Activated naive CD8-positive, alpha-beta T cell treated with anti-CD3 and anti-CD28 coated beads, Interleukin-2, amount 50 U/mL, for 24 hours (primary cell): Measurements from ENCODE around the gene GSG1.
"Not testable (repeated sequence)": the region's sequence is repeated elsewhere in the genome, so short reads cannot be mapped to it uniquely, and the experiment has no call there.

Source experiments
- ATAC-seq: fragments of 150-1000 bp; cut with Tn5 transposase; one replicate; pipeline ENCODE4 v1.10.0; 2021
- DNase-seq: peaks from one replicate; pipeline ENCODE4 v3.0.0; 2021
- H3K27ac Mint-ChIP-seq: one replicate; pipeline ENCODE4 v1.8.0; 2021; ENCODE audit warnings: mild to moderate bottlenecking, mixed read lengths
- H3K27me3 Mint-ChIP-seq: one replicate; pipeline ENCODE4 v1.8.0; 2021; ENCODE audit warnings: mixed read lengths
- H3K36me3 Mint-ChIP-seq: one replicate; pipeline ENCODE4 v1.8.0; 2021; ENCODE audit warnings: low read depth, mixed read lengths
- H3K4me1 Mint-ChIP-seq: one replicate; pipeline ENCODE4 v1.8.0; 2021; ENCODE audit warnings: mixed read lengths
- H3K4me3 Mint-ChIP-seq: one replicate; pipeline ENCODE4 v1.8.0; 2021; ENCODE audit warnings: mild to moderate bottlenecking, moderate library complexity, mixed read lengths
- H3K9me3 Mint-ChIP-seq: one replicate; pipeline ENCODE4 v1.8.0; 2021; ENCODE audit warnings: mixed read lengths

GSG1 gene

DNA sequence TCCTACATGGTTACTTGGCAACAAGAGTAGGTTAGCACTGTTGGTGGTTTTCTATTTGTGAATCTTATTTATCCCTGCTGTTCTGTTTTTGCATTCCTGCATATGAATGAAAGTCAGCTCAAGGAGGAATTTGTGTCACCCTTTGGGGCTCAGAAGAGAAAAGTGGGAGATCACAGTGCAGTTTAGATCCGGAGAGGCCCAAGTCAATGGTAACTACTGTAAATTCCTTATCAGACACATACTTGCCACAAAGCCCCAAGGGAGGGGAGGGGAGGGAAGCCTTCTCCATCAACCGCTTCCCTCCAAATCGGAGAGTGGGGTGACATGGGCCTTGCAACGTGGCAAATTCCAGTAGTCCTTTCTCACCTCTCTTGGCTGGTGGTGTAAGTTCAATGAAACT lies 15.0 kb downstream of the GSG1 start:
- Mint-ChIP-seq H3K36me3 (peaks cover 6% of the 10 kb centered on the region), H3K4me1 (peaks cover 10% of the 10 kb centered on the region), H3K27me3 (no peaks in the 10 kb centered on the region), H3K4me3 (no peak overlapping the region), H3K27ac (no peak overlapping the region), H3K9me3 (no peaks in the 10 kb centered on the region)
- no peak for DNase-seq
- ATAC-seq, result no peak

DNA sequence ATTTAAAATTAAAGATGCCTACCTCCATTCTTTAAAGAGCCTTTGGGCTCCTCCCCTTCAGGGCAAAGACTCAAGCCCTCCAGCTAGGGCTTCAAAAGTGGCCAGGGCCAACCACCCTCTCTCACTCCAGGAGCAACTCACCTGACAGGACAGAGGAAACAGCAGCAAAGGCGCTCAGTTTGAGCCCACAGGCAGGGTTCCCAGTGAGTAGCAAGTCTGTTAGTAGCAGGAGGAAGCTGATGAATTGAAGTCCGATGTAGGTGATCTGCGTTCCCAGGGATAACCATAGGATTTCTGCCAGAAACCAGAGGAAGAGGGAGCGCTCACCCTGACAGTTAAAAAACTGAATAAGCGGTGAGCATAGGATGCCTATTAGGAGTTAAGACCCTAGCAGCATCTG lies 15.7 kb downstream of the GSG1 start:
- Mint-ChIP-seq H3K27me3 (no peaks in the 10 kb centered on the region), H3K27ac (no peak overlapping the region), H3K4me3 (no peak overlapping the region), H3K4me1 (peaks cover 10% of the 10 kb centered on the region), H3K36me3 (peaks cover 6% of the 10 kb centered on the region), H3K9me3 (no peaks in the 10 kb centered on the region)
- ATAC-seq (no peak), DNase-seq (no peak)

DNA sequence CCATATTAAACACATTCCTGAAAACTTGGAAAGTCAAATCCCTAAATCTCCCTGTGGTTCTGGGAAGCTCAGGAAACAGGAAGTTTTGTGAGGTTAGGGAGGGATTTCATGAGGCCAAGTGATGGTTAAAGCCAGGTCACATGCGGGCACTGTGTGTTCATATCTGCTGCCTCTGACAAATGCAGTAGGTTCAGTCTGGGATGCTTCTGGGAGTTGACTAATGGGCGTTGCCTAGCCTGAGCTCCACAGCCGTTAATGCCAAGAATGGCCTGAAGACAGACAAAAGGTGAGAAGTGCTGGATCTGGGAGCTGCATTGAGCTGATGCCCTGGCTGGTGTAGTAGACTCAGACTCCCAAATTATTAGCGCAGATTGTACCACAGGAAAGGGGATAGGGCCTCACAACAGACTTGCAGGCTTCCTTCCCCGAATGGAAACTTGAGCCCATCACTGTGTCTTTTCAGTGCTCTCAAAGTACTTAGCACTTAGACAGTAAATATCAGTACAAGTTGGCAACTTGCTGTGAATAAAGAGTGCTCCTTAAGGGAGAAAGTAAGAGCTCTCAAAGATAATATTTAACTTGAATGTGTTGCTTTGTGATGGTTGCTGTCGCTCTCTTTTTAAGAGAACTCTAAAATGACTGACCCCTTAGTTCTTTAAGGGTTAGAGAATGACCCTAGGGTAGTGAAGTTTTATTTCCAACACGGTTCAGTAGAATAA lies 17.3 kb downstream of the GSG1 start:
- DNase-seq, result no peak
- Mint-ChIP-seq H3K36me3 (peaks cover 6% of the 10 kb centered on the region), H3K27me3 (no peaks in the 10 kb centered on the region), H3K4me3 (no peak overlapping the region), H3K27ac (no peak overlapping the region), H3K4me1 (peaks cover 10% of the 10 kb centered on the region), H3K9me3 (no peaks in the 10 kb centered on the region)
- ATAC-seq, result no peak

DNA sequence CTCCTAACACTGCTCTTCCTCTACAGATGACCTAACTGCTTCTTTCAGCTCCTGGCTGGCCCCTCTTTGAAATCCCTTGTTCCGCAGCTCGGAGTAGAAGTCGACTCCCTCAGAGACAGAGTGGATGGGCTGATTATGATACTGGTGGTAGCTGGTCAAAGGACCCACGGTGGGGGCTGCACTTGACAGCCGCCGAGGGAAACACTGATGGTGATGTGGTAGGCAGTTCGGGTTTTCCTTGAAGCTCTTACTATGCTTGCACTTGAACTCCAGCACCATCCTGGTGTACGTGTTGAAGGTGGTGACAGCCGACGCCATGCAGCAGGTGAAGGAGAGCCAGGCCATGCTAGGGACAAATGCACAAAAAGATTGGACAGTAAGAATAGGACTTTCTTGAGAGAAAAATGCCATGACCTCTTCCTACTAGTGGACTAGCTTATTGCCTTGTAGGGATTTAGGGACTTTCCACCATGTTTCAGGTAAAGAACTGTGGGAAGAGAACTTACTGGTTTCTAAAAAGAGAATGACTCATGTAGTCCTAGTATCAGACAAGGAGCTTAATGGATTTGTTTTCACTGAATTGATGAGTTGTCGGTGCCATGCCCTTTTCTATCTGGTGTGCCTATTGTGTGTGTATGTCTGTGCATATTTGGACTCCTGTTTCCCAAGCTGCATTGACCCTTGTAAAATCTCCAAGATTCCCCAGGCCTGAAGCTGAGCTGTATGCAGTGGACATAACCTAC lies 18.4 kb downstream of the GSG1 start:
- Mint-ChIP-seq H3K4me3 (no peak overlapping the region), H3K9me3 (no peaks in the 10 kb centered on the region), H3K4me1 (peaks cover 10% of the 10 kb centered on the region), H3K27me3 (no peaks in the 10 kb centered on the region), H3K27ac (no peak overlapping the region), H3K36me3 (peaks cover 15% of the 10 kb centered on the region)
- ATAC-seq (no peak), DNase-seq (no peak)

DNA sequence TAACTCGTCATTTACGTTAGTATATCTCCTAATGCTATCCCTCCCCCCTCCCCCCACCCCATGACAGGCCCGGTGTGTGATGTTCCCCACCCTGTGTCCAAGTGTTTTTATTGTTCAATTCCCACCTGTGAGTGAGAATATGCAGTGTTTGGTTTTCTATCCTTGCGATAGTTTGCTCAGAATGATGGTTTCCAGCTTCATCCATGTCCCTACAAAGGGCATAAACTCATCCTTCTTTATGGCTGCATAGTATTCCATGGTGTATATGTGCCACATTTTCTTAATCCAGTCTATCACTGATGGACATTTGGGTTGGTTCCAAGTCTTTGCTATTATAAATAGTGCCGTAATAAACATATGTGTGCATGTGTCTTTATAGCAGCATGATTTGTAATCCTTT lies 19.8 kb downstream of the GSG1 start:
- not testable (repeated sequence) for H3K4me1 Mint-ChIP-seq, H3K27ac Mint-ChIP-seq, H3K9me3 Mint-ChIP-seq, H3K27me3 Mint-ChIP-seq, ATAC-seq, H3K4me3 Mint-ChIP-seq, DNase-seq
- H3K36me3 Mint-ChIP-seq, result peaks cover 17% of the 10 kb centered on the region

DNA sequence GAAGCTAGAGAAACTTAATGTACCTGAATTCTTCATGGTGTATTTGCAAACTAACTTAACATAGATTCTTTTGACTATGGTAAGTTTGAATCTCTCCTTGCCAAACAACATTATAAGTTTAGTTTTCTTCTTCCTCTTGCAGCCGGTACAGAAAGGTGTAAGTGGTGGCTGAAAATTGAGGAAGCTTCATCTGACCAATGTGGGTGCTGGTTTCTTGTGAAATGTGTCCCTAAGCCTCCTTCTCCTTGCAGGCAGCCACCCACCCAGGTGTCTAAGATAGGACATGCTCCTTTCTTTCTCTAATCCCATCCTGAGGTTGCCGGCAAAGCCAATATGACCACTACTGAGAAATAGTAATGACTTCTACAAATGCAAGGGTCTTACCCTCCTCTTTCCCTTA lies 20.6 kb downstream of the GSG1 start:
- H3K27me3 Mint-ChIP-seq, result no peaks in the 10 kb centered on the region
- ATAC-seq (no peak), DNase-seq (no peak)
- no peaks in the 10 kb centered on the region for H3K9me3 Mint-ChIP-seq
- H3K36me3 Mint-ChIP-seq, result peaks cover 20% of the 10 kb centered on the region
- H3K27ac Mint-ChIP-seq, result no peak overlapping the region
- H3K4me1 Mint-ChIP-seq, result peaks cover 10% of the 10 kb centered on the region
- no peak overlapping the region for H3K4me3 Mint-ChIP-seq

DNA sequence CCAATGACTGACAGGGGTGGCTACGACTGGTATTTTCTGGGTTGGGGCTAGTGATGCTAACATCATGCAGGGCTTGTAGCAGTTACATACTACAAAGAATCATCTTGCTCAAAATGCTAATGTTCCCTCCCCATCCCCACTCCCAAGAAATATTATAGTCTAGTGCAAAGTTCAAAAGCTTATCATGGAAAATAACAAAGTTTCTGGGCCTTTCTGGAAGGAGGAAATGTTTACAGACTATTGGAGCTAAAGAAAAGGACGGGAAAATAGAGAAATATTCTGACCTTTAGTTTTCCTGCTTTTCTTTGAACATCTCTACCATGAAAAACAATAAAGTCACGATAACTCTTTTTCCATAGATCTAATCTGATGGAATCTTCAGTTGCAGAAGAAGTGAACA lies 23.2 kb downstream of the GSG1 start:
- no peak overlapping the region for H3K4me3 Mint-ChIP-seq
- H3K4me1 Mint-ChIP-seq, result peaks cover 5% of the 10 kb centered on the region
- DNase-seq, result no peak
- no peak for ATAC-seq
- H3K27me3 Mint-ChIP-seq, result no peaks in the 10 kb centered on the region
- no peak overlapping the region for H3K27ac Mint-ChIP-seq
- no peaks in the 10 kb centered on the region for H3K9me3 Mint-ChIP-seq
- H3K36me3 Mint-ChIP-seq, result peaks cover 27% of the 10 kb centered on the region

DNA sequence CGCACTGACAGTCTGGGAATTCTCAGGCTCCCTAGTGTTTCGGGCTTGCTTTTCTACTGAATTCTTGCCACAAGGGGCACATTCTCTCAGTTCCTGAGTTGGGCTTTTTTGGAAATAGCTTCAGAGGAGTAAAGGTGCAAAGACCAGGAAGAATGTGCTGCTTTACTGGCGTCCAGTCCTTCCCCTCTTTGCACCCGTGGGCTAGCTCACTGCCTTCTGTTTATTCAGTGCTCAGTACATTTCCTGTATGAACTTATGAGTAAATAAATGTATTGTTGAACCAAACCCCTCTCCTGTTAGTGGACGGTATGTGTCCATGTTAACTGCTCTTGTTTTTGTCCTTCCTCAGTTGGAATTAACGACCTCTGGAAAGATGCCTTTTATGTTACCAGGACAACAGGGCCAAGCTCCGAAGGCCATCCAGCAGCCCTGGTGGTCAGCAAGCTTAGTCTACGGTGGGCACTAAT lies 24.0 kb downstream of the GSG1 start:
- Mint-ChIP-seq H3K4me3 (no peak overlapping the region), H3K27ac (no peak overlapping the region), H3K9me3 (no peaks in the 10 kb centered on the region)

DNA sequence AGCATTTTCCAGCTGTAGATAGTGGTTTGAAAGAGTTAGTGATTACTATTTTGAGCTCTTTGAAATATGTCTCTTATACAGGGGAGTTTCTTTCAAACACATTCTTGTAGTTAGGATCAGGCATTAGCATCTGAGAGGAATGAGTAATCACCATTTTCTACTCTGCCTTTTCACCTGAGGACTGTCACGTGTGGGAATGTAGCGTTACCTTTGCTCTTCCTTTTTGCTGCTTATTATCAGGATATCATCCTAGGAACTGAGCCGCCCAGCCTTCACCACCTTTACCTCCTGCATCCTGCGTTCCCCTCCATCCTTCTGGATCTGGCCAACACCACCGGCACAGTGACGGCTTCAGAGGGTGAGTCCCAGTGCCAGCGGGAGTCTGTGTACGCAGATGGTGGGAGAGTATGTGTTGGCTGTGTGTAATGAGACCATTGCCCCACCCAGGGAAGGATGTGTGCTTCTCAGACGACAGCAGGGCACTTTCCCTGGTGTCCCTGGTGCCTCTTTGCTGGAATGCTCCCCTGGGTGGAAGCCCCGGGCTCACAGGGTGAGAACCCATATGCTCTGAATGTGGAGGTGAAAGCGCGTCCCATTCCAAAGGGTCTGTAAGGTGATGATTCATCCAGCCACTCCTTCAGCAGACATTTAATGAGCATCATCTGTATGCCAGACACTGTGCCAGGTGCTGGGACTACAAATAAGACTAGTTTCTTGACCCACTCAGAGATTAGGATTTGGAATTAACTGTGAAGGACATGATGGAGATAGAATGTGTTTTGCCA lies 27.5 kb downstream of the GSG1 start:
- no peaks in the 10 kb centered on the region for H3K4me1 Mint-ChIP-seq
- no peak for ATAC-seq
- no peaks in the 10 kb centered on the region for H3K9me3 Mint-ChIP-seq
- no peak for DNase-seq
- no peak overlapping the region for H3K4me3 Mint-ChIP-seq
- no peaks in the 10 kb centered on the region for H3K27me3 Mint-ChIP-seq
- H3K36me3 Mint-ChIP-seq, result peaks cover 26% of the 10 kb centered on the region
- H3K27ac Mint-ChIP-seq, result no peak overlapping the region

More for the DNA sequence above, 24.0 kb downstream of the GSG1 start:
- no peak for ATAC-seq
- Mint-ChIP-seq H3K4me1 (no peaks in the 10 kb centered on the region), H3K36me3 (peaks cover 25% of the 10 kb centered on the region), H3K27me3 (no peaks in the 10 kb centered on the region)
- no peak for DNase-seq

DNA sequence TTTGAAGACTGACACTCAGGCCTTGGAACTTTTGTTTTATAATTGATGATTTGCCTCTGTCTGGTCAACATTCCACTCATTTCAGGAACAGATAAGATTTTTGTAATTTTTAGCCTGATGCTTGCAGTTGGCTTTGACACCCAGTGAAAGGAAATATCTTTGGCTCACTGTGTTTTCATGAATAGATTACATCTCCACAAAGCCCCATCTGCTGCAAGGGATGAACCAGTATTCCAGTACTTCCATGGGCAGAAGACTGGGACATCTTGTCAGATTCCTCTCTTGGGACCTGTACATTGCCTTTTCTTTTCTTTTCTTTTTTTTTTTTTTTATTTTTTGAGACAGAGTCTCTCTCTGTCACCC lies 28.4 kb downstream of the GSG1 start:
- no peaks in the 10 kb centered on the region for H3K4me1 Mint-ChIP-seq
- no peak overlapping the region for H3K4me3 Mint-ChIP-seq
- ATAC-seq (no peak), DNase-seq (no peak)
- H3K27ac Mint-ChIP-seq, result no peak overlapping the region
- peaks cover 19% of the 10 kb centered on the region for H3K36me3 Mint-ChIP-seq
- H3K27me3 Mint-ChIP-seq, result no peaks in the 10 kb centered on the region
- no peaks in the 10 kb centered on the region for H3K9me3 Mint-ChIP-seq

DNA sequence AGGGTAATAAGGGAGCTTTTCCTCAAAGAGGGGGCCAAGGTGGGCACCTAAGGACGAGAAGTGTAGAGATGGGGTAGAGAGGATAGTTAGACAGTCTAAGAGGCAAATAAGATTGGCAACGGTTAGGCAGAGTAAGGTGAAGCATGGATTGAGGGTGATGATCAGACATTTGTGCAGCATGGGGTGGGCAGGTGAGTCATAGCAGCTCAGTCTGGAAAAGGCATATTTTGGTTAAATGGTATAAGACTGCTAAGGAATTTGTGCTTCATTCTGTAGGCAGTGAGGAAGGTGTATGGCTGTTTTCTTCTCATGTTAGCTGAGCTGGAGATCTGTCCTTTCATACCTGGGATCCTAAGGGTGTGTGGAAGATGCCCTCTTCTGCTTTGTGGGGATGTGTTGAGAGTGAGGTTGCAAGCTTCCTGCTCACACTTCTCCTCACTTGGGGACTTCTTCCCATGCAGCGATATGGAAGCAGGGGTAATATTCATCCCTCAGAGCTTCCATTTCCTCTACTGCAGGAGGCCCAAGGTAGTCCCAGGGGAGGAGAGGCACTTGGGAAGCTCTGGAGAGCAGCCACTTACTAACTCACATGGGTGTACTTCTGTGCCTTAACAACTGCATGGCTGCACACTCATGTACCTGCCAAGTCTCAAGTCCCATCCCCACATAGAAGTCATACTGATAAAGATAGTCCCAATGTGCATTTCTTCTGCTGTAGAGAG lies 28.9 kb downstream of the GSG1 start:
- no peaks in the 10 kb centered on the region for H3K27me3 Mint-ChIP-seq
- DNase-seq (no peak), ATAC-seq (no peak)
- H3K27ac Mint-ChIP-seq, result no peak overlapping the region
- H3K4me1 Mint-ChIP-seq, result no peaks in the 10 kb centered on the region
- H3K9me3 Mint-ChIP-seq, result no peaks in the 10 kb centered on the region
- H3K4me3 Mint-ChIP-seq, result no peak overlapping the region
- H3K36me3 Mint-ChIP-seq, result peaks cover 19% of the 10 kb centered on the region

DNA sequence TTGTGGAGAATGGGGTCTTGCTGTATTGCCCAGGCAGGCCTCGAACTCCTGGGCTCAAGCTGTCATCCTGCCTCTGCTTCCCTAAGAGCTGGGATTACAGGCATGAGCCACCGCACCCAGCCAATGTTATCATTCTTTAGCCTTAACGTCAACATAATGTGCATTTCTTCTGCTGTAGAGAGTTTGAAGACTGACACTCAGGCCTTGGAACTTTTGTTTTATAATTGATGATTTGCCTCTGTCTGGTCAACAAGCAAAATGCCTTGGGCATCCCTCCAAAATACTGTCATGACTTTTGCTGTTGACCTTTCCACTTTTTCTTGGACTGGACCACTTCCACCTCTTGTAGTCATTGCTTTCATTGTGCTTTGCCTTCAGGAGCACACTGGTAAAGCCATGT lies 30.3 kb downstream of the GSG1 start:
- H3K27ac Mint-ChIP-seq, result no peak overlapping the region
- ATAC-seq (no peak), DNase-seq (no peak)
- peaks cover 26% of the 10 kb centered on the region for H3K36me3 Mint-ChIP-seq
- no peaks in the 10 kb centered on the region for H3K9me3 Mint-ChIP-seq
- H3K4me1 Mint-ChIP-seq, result no peaks in the 10 kb centered on the region
- H3K27me3 Mint-ChIP-seq, result no peaks in the 10 kb centered on the region
- no peak overlapping the region for H3K4me3 Mint-ChIP-seq

DNA sequence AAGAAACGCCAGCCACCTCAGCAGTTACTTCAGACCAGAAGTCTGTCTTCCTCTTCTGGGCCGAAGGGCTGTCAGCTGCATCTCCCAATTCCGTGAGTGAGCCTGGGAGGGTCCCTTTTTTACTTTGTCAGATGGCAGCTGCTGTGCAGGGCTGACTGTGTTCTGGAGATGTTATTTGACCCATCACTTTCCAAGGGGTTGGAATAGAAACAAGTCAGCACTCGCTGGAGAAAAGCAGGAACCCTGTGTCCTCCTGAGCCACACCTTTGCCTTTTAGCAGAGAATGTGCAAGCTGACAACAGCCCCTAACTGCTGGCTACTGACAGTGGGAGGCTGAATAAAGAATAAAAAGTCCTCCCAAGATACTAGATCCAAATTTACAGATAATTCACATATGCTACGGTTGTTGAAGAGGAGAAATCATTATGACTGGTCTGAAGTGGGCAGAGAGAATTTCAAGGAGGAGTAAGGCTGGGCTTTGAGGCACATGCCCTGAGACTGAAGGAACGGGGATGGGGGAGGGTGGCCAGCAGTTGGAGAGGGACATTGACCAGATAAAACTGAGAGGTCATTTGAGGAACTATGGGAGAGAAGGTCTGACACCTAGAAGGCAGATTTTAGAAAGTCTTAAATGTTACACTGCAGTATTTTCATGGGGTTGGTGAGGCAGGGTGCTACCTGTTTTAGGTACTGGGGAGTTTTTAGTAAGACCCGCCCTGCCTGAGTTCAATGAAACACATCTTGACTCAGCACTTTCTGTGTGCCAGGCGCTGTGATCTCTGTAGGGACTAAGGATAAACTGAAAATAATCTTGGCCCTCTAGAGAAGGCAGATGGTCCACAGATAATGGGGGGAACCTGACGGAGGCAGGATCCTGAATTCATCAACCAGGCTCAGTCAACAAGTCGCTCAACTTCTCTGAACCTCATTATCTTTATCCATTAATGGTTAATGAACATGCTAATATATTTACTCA lies 31.9 kb downstream of the GSG1 start:
- DNase-seq (no peak), ATAC-seq (no peak)
- Mint-ChIP-seq H3K27me3 (no peaks in the 10 kb centered on the region), H3K4me3 (no peak overlapping the region), H3K27ac (no peak overlapping the region), H3K36me3 (peaks cover 24% of the 10 kb centered on the region), H3K9me3 (no peaks in the 10 kb centered on the region), H3K4me1 (peaks cover 3% of the 10 kb centered on the region)
